DOHH2 (cell line): ENCODE data around the gene RNF167.
A peak's percentile ranks its signal among the peaks of the same experiment; 100 is the strongest.

Experiments used
- H3F3A ChIP-seq: fragments of 200-600 bp; sonication (generic), shearing (Covaris generic); 2 replicates; pipeline ENCODE4 v1.6.0; 2016; ENCODE audit warnings: antibody characterized with exemption, mild to moderate bottlenecking; ENCODE audit not compliant: control insufficient read depth, insufficient read depth
- H3K27ac ChIP-seq: fragments of 200-600 bp; sonication (generic); 2 replicates; pipeline ENCODE4 v1.5.1; 2014; ENCODE audit warnings: low read depth, mild to moderate bottlenecking, low read length, moderate library complexity
- H3K27me3 ChIP-seq: fragments of 200-600 bp; sonication (generic); 2 replicates; pipeline ENCODE4 v1.6.1; 2014; ENCODE audit warnings: mild to moderate bottlenecking, low read length, mixed read lengths; ENCODE audit not compliant: control insufficient read depth
- H3K36me3 ChIP-seq: fragments of 200-600 bp; sonication (generic); 2 replicates; pipeline ENCODE4 v1.6.1; 2014; ENCODE audit warnings: mild to moderate bottlenecking, low read length, moderate library complexity, mixed read lengths; ENCODE audit not compliant: control insufficient read depth
- H3K4me1 ChIP-seq: fragments of 200-600 bp; sonication (generic); 2 replicates; pipeline ENCODE4 v1.6.1; 2014; ENCODE audit warnings: mild to moderate bottlenecking, low read length, mixed read lengths; ENCODE audit not compliant: control insufficient read depth
- H3K4me2 ChIP-seq: fragments of 200-600 bp; sonication (generic); 2 replicates; pipeline ENCODE4 v1.6.0; 2014; ENCODE audit warnings: mild to moderate bottlenecking, low read length, moderate library complexity
- H3K4me3 ChIP-seq: fragments of 200-600 bp; sonication (generic); 2 replicates; pipeline ENCODE4 v1.5.1; 2014; ENCODE audit warnings: mild to moderate bottlenecking, low read length, mixed read lengths
- H3K79me2 ChIP-seq: fragments of 200-600 bp; sonication (generic); 2 replicates; pipeline ENCODE4 v1.6.1; 2014; ENCODE audit warnings: mild to moderate bottlenecking, low read length, mixed read lengths; ENCODE audit not compliant: control insufficient read depth
- H3K9me2 ChIP-seq: fragments of 200-600 bp; sonication (generic); replicated peaks from 2 replicates; pipeline ENCODE4 v1.6.1; 2014; ENCODE audit warnings: mild to moderate bottlenecking, low read length, mixed read lengths; ENCODE audit not compliant: control insufficient read depth
- H3K9me3 ChIP-seq: fragments of 200-600 bp; sonication (generic); 2 replicates; pipeline ENCODE4 v1.6.1; 2014; ENCODE audit warnings: antibody characterized with exemption, low read length, mixed read lengths; ENCODE audit not compliant: control insufficient read depth, insufficient read depth
- H4K20me1 ChIP-seq: fragments of 200-600 bp; sonication (generic); 2 replicates; pipeline ENCODE4 v1.6.0; 2014; ENCODE audit warnings: low read depth, mild to moderate bottlenecking, antibody characterized with exemption, low read length, moderate library complexity; ENCODE audit not compliant: control insufficient read depth, insufficient read depth
- EZH2phosphoT487 ChIP-seq: fragments of 200-600 bp; sonication (generic); IDR thresholded peaks from 2 replicates; pipeline ENCODE4 v1.6.1; 2017; ENCODE audit warnings: borderline replicate concordance, mild to moderate bottlenecking, antibody characterized with exemption, low read length, moderate library complexity, mixed read lengths
- TF ChIP-seq, protein P1 (sequence below): fragments of 200-600 bp; sonication (generic); IDR thresholded peaks from one replicate; pipeline ENCODE4 v1.5.1; 2014; ENCODE audit warnings: antibody characterized with exemption, mild to moderate bottlenecking, low read depth, low read length; ENCODE audit not compliant: poor library complexity, severe bottlenecking

The RNF167 gene

DNA sequence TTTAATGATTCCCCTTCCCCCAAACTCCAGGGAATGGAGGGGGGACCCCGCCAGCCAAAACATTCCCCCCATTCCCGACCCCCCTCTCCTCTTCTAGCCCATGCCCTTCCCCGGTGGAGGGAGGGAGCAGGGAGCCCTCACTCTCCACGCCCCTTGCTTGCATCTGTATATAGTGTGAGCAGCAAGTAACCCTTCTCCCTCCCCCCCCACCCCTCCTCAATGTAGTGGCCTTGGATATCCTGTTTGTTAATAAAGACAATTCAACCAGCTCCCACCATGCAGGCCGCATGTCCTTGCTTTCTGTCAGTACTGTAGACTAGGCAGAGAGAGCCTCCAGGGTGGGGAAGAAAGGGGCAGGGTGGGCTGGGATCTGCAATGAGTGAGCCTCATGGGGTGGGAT lies 42.3 kb upstream of the RNF167 start:
- Histone ChIP-seq H3K9me3 (no peaks in the 10 kb centered on the region), H3K9me2 (no peaks in the 10 kb centered on the region), H3K4me1 (peaks cover 22% of the 10 kb centered on the region), H3K27ac (no peak overlapping the region), H4K20me1 (no peaks in the 10 kb centered on the region; the same call in 1 of the 2 replicates), H3K79me2 (no peaks in the 10 kb centered on the region), H3K27me3 (peaks cover 14% of the 10 kb centered on the region), H3K36me3 (peaks cover 14% of the 10 kb centered on the region), H3F3A (no peaks in the 10 kb centered on the region), H3K4me3 (no peak overlapping the region), H3K4me2 (no peak overlapping the region)
- no peak for TF ChIP-seq EZH2phosphoT487
- TF ChIP-seq, protein P1, sequence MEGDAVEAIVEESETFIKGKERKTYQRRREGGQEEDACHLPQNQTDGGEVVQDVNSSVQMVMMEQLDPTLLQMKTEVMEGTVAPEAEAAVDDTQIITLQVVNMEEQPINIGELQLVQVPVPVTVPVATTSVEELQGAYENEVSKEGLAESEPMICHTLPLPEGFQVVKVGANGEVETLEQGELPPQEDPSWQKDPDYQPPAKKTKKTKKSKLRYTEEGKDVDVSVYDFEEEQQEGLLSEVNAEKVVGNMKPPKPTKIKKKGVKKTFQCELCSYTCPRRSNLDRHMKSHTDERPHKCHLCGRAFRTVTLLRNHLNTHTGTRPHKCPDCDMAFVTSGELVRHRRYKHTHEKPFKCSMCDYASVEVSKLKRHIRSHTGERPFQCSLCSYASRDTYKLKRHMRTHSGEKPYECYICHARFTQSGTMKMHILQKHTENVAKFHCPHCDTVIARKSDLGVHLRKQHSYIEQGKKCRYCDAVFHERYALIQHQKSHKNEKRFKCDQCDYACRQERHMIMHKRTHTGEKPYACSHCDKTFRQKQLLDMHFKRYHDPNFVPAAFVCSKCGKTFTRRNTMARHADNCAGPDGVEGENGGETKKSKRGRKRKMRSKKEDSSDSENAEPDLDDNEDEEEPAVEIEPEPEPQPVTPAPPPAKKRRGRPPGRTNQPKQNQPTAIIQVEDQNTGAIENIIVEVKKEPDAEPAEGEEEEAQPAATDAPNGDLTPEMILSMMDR, result no peak

DNA sequence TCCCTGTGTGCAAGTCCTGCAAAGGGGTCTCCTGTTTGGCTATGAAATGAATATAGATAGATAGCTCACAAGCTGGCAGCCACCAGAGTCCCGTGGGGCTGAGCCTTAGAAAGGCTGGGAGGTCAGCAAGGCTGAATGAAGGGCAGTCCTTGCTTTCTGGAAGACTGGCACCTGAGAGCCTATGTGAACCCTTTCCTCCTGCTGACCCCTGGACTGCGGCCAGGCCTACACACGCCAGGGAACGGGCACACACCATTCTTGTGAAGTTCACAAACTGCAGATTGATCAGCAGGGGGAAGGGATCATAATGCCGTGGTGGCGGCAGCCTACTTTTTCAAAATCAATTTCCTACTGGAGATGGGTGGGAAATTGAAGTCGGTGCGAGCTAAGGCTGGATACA lies 41.7 kb upstream of the RNF167 start:
- Histone ChIP-seq H3K36me3 (peaks cover 14% of the 10 kb centered on the region), H3K27ac (no peak overlapping the region), H3K27me3 (peaks cover 14% of the 10 kb centered on the region), H3K4me3 (no peak overlapping the region), H4K20me1 (no peaks in the 10 kb centered on the region; the same call in 1 of the 2 replicates), H3K79me2 (no peaks in the 10 kb centered on the region), H3K9me3 (no peaks in the 10 kb centered on the region), H3K4me2 (no peak overlapping the region), H3K9me2 (no peaks in the 10 kb centered on the region), H3F3A (no peaks in the 10 kb centered on the region), H3K4me1 (peaks cover 28% of the 10 kb centered on the region)
- TF ChIP-seq, protein P1, result no peak
- TF ChIP-seq EZH2phosphoT487, result no peak

DNA sequence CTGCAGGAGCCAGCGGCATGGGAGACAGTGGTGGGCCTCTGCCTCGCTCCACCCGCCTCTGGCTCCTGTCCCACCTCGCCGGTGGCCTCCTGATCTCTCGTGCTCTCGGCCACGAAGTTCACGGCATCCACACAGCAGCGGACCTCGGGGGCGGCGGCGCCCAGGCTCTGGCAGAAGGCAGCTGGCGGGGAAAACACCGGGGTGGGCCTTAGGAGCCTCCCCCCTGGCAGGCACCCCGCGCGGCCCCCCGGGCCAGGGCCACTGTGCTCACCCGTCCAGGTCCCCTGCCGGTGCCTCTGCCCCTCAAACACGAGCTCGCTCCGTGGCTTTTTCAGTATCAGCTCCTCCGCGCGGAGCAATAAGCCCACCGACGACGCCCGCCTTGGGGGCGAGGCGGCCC lies 41.1 kb upstream of the RNF167 start:
- Histone ChIP-seq H3K27ac (no peak overlapping the region), H3K9me3 (no peaks in the 10 kb centered on the region), H3K9me2 (no peaks in the 10 kb centered on the region), H3K4me3 (peak overlapping the region; percentile 60), H3K4me2 (peak overlapping the region; percentile 62), H4K20me1 (no peaks in the 10 kb centered on the region; the same call in 1 of the 2 replicates), H3K4me1 (peaks cover 32% of the 10 kb centered on the region), H3K27me3 (peaks cover 14% of the 10 kb centered on the region), H3K36me3 (peaks cover 14% of the 10 kb centered on the region), H3F3A (no peaks in the 10 kb centered on the region), H3K79me2 (no peaks in the 10 kb centered on the region)
- TF ChIP-seq EZH2phosphoT487, result no peak
- TF ChIP-seq, protein P1, result no peak
